ENCODE data around the gene FAAH. TPM values are rescaled to one million over a fixed set of nuclear protein-coding genes. Genes with fewer than 3 reads are reported as not detected.
A peak's percentile ranks its signal among the peaks of the same experiment; 100 is the strongest.

FAAH gene
- total RNA-seq, 3 donors from 2014 or later = 51.7 to 130 (median 60.2) TPM

GRCh38 chr1:46449223-46450159 is 55.4 kb downstream of the FAAH start:
- intact Hi-C loops (cut with DNase I, micrococcal nuclease) = loop anchor here (5.0 kb wide), 1 partner anchor 78 kb away; no protein-coding TSS in a partner anchor
- peak in 1 of 3 donors; percentile 23 for DNase-seq
- Histone ChIP-seq H3K9me3 (no peaks in the 10 kb centered on the region), H3K4me3 (no peak overlapping the region), H3K36me3 (ENCODE audit: low read depth) (no peaks in the 10 kb centered on the region), H3K4me1 (ENCODE audit: low read depth) (peaks cover 11% of the 10 kb centered on the region)
- TF ChIP-seq CTCF (IDR thresholded peaks at IDR 0.05) = no peak
- ATAC-seq = peak; percentile 34

- no peak for TF ChIP-seq CTCF (IDR thresholded peaks at IDR 0.05)
- Histone ChIP-seq H3K36me3 (ENCODE audit: low read depth) (no peaks in the 10 kb centered on the region), H3K9me3 (no peaks in the 10 kb centered on the region), H3K4me3 (no peak overlapping the region), H3K4me1 (ENCODE audit: low read depth) (peaks cover 11% of the 10 kb centered on the region)
- ATAC-seq (no peak), DNase-seq (no peak)
- intact Hi-C loops (cut with DNase I, micrococcal nuclease) = no loop called here
Observed at GRCh38 chr1:46450160-46450517, 56.0 kb downstream of the FAAH start.

- no peak overlapping the region for H3K4me3 ChIP-seq
- no peak for TF ChIP-seq CTCF (IDR thresholded peaks at IDR 0.05)
- H3K36me3 ChIP-seq (ENCODE audit: low read depth) = no peaks in the 10 kb centered on the region
- peaks cover 6% of the 10 kb centered on the region for H3K4me1 ChIP-seq (ENCODE audit: low read depth)
- ATAC-seq (no peak), DNase-seq (no peak)
- H3K9me3 ChIP-seq = no peaks in the 10 kb centered on the region
- intact Hi-C loops (cut with DNase I, micrococcal nuclease) = no loop called here
Observed at GRCh38 chr1:46451948-46452930, 58.1 kb downstream of the FAAH start.

- no peak for TF ChIP-seq CTCF (IDR thresholded peaks at IDR 0.05)
- no peaks in the 10 kb centered on the region for H3K36me3 ChIP-seq (ENCODE audit: low read depth)
- H3K4me3 ChIP-seq = no peak overlapping the region
- H3K9me3 ChIP-seq = no peaks in the 10 kb centered on the region
- DNase-seq (no peak), ATAC-seq (no peak)
- peaks cover 5% of the 10 kb centered on the region for H3K4me1 ChIP-seq (ENCODE audit: low read depth)
- intact Hi-C loops (cut with DNase I, micrococcal nuclease) = no loop called here
Observed at GRCh38 chr1:46452931-46453325, 58.8 kb downstream of the FAAH start.

- ATAC-seq = no peak
- no peaks in the 10 kb centered on the region for H3K36me3 ChIP-seq (ENCODE audit: low read depth)
Observed at GRCh38 chr1:46453449-46453848, 59.3 kb downstream of the FAAH start.

More at GRCh38 chr1:46453449-46453848, 59.3 kb downstream of the FAAH start:
- H3K9me3 ChIP-seq = no peaks in the 10 kb centered on the region
- intact Hi-C loops (cut with DNase I, micrococcal nuclease) = no loop called here
- no peak for DNase-seq
- H3K4me3 ChIP-seq = no peak overlapping the region
- peaks cover 2% of the 10 kb centered on the region for H3K4me1 ChIP-seq (ENCODE audit: low read depth)
- TF ChIP-seq CTCF (IDR thresholded peaks at IDR 0.05) = no peak

Data from mucosa of descending colon (tissue), 3 donors.